NT2/D1 (cell line): ENCODE results near the gene KRTAP4-3.

ENCODE experiments used
- DNase-seq: peaks from one replicate; pipeline ENCODE4 v3.0.0-alpha.2; 2011; ENCODE audit warnings: low read depth, low spot score
- H3K27me3 ChIP-seq: 2 replicates; pipeline ENCODE4 v1.6.0; 2011; ENCODE audit warnings: mild to moderate bottlenecking; ENCODE audit not compliant: insufficient read length, insufficient read depth
- H3K36me3 ChIP-seq: 2 replicates; pipeline ENCODE4 v1.6.1; 2011; ENCODE audit warnings: mild to moderate bottlenecking, low read length, mixed read lengths; ENCODE audit not compliant: insufficient read depth, insufficient read length
- H3K4me1 ChIP-seq: 2 replicates; pipeline ENCODE4 v1.5.1; 2011; ENCODE audit not compliant: insufficient read depth, insufficient read length
- H3K4me3 ChIP-seq: 2 replicates; pipeline ENCODE4 v1.5.1; 2011; ENCODE audit warnings: low read depth; ENCODE audit not compliant: insufficient read length
- H3K9ac ChIP-seq: 2 replicates; pipeline ENCODE4 v1.6.0; 2011; ENCODE audit warnings: low read depth; ENCODE audit not compliant: insufficient read length
- H3K9me3 ChIP-seq: 2 replicates; pipeline ENCODE4 v1.5.1; 2011; ENCODE audit warnings: mild to moderate bottlenecking, low read length; ENCODE audit not compliant: insufficient read depth
- SUZ12 ChIP-seq: IDR thresholded peaks from 2 replicates; pipeline ENCODE4 v1.6.1; 2011; ENCODE audit not compliant: insufficient read length, insufficient read depth; ENCODE audit errors: extremely low read depth
- YY1 ChIP-seq: IDR thresholded peaks from 2 replicates; pipeline ENCODE4 v1.6.1; 2011; ENCODE audit not compliant: insufficient read length, insufficient read depth
- ZNF274 ChIP-seq: IDR thresholded peaks from 2 replicates; pipeline ENCODE4 v1.6.1; 2011; ENCODE audit warnings: mild to moderate bottlenecking, low read depth, low read length

The KRTAP4-3 gene

GRCh38 chr17:41186872-41187271 lies 18.9 kb upstream of the KRTAP4-3 start:
- Histone ChIP-seq H3K4me3 (no peak overlapping the region), H3K4me1 (no peaks in the 10 kb centered on the region)
- TF ChIP-seq YY1: no peak
- no peak for TF ChIP-seq ZNF274
- TF ChIP-seq SUZ12: no peak

DNA sequence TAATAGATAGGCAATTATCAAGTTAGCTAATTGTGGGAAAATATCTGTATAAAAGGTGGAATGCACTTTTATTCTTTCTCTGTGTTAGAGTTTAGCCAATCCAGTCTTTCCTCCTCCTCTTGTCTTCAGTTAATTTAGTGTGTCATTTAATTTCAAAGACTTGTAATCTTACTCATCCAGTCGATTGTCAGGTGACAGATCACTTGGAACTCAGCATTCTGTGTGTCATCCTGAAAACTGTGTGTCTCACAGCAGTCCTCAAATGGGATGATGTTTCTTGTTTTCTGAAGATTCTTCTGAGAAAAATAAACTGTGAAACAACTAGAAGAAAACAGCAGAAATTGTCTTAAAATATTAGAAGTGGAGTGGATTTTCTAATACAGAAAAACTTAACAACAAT lies 17.0 kb upstream of the KRTAP4-3 start:
- H3K9ac ChIP-seq: no peak overlapping the region
- TF ChIP-seq ZNF274: no peak
- TF ChIP-seq SUZ12: no peak
- no peak for TF ChIP-seq YY1
- H3K9me3 ChIP-seq: no peaks in the 10 kb centered on the region
- DNase-seq: no peak
- no peaks in the 10 kb centered on the region for H3K4me1 ChIP-seq
- H3K4me3 ChIP-seq: no peak overlapping the region
- no peaks in the 10 kb centered on the region for H3K27me3 ChIP-seq
- no peaks in the 10 kb centered on the region for H3K36me3 ChIP-seq

More at GRCh38 chr17:41186872-41187271, 18.9 kb upstream of the KRTAP4-3 start:
- no peak for DNase-seq
- Histone ChIP-seq H3K27me3 (no peaks in the 10 kb centered on the region), H3K36me3 (no peaks in the 10 kb centered on the region), H3K9me3 (no peaks in the 10 kb centered on the region), H3K9ac (no peak overlapping the region)

GRCh38 chr17:41184480-41184961 lies 16.5 kb upstream of the KRTAP4-3 start, which contains the start of gene KRTAP4-1:
Gene KRTAP4-1, minus strand, starts transcription at chr17:41184911. Its CDS starts 57 bp downstream, at chr17:41184854.
- Histone ChIP-seq H3K9ac (no peak within 1 kb of the TSS), H3K9me3 (no peaks in the 10 kb centered on the region), H3K36me3 (no peaks in the 10 kb centered on the region), H3K4me3 (no peak within 1 kb of the TSS), H3K27me3 (no peaks in the 10 kb centered on the region), H3K4me1 (no peaks in the 10 kb centered on the region)
- TF ChIP-seq ZNF274 (no peak), SUZ12 (no peak), YY1 (no peak)
- no peak for DNase-seq

DNA sequence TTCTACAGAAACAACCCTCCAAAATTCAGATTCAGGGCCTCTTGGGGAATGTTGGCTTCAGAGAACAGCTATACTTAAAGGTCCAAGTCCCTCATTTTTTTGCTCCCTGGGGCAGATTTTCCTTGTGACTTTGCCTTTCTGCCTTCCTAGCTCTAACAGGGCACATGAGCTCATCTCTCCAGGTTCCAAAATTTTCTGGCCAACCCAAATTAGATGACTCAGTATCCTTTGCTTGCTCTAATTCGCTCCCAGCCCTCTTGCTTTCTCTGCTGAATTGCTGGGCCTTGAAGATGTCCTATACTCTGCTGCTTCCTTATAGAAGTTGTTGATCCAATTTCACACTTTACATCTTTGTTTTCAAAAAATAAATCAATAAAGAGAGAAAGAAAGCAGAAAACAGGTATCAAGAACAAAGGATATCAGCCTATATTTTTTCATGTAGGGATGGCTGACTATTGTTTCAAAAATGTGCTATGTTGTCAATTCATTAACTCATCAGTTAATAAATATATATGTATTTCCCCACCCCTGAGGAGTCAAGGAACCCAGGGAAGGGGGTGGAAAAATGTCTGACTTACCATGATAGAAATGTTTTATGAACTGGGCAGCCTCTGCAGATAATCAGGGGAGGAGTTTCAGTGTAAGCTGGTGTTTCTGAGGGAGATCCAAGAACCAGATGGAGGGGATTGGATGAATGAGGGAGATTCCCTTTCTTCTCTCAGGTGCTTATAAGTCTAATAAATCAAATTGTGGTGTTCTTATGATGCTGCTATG lies 11.0 kb upstream of the KRTAP4-3 start:
- no peaks in the 10 kb centered on the region for H3K9me3 ChIP-seq
- DNase-seq: no peak
- TF ChIP-seq YY1 (no peak), ZNF274 (no peak), SUZ12 (no peak)
- H3K4me1 ChIP-seq: no peaks in the 10 kb centered on the region
- no peak overlapping the region for H3K4me3 ChIP-seq
- no peaks in the 10 kb centered on the region for H3K36me3 ChIP-seq
- no peaks in the 10 kb centered on the region for H3K27me3 ChIP-seq
- H3K9ac ChIP-seq: no peak overlapping the region

DNA sequence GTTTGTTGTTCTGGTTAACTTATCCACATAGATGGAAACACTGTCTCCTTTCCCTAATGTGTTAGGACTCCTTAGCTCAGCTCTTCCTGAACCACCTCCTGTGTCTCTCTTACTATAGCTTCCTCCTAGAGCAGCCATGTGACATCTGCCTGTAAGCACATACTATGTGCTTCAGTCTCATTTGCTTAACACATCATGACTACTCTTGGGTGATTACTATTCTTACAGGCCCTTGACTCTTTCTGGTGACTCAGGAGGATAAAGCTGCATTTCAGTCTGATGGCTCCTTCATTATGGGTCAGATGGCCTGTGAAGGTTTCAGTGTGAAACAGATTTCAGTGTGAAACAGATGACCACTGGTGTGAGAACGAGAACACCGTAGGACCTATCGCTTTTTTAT lies 10.3 kb upstream of the KRTAP4-3 start:
- Histone ChIP-seq H3K36me3 (no peaks in the 10 kb centered on the region), H3K9me3 (no peaks in the 10 kb centered on the region), H3K9ac (no peak overlapping the region), H3K4me3 (no peak overlapping the region), H3K4me1 (no peaks in the 10 kb centered on the region), H3K27me3 (no peaks in the 10 kb centered on the region)
- no peak for DNase-seq
- TF ChIP-seq SUZ12: no peak
- no peak for TF ChIP-seq YY1
- no peak for TF ChIP-seq ZNF274

DNA sequence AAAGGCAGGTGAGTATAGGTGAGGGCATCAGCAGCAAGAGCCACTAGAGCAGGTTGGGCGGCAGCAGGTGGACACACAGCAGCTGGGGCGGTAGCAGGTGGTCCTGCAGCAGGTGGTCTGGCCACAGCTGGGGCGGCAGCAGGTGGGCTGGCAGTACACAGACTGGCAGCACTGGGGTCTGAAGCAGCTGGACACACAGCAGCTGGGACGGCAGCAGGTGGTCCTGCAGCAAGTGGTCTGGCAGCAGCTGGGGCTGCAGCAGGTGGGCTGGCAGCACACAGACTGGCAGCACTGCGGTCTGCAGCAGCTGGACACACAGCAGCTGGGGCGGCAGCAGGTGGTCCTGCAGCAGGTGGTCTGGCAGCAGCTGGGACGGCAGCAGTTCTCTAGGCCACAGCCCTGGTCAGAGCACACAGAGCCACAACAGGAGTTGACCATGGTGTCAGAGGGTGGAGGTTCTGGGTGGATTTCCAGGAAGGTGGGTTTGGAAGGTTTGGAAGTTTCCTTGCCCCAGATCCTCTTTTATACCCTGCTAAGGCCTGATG lies 9.8 kb upstream of the KRTAP4-3 start, which contains the start of gene KRTAP4-2:
Gene KRTAP4-2 (minus strand): TSS at position 495 of the 545 bp plus-strand sequence. CDS start 57 bp downstream, at position 438.
- Histone ChIP-seq H3K27me3 (no peaks in the 10 kb centered on the region), H3K9me3 (no peaks in the 10 kb centered on the region), H3K4me1 (no peaks in the 10 kb centered on the region), H3K36me3 (no peaks in the 10 kb centered on the region), H3K4me3 (no peak within 1 kb of the TSS), H3K9ac (no peak within 1 kb of the TSS)
- TF ChIP-seq YY1 (no peak), ZNF274 (no peak), SUZ12 (no peak)
- no peak for DNase-seq

DNA sequence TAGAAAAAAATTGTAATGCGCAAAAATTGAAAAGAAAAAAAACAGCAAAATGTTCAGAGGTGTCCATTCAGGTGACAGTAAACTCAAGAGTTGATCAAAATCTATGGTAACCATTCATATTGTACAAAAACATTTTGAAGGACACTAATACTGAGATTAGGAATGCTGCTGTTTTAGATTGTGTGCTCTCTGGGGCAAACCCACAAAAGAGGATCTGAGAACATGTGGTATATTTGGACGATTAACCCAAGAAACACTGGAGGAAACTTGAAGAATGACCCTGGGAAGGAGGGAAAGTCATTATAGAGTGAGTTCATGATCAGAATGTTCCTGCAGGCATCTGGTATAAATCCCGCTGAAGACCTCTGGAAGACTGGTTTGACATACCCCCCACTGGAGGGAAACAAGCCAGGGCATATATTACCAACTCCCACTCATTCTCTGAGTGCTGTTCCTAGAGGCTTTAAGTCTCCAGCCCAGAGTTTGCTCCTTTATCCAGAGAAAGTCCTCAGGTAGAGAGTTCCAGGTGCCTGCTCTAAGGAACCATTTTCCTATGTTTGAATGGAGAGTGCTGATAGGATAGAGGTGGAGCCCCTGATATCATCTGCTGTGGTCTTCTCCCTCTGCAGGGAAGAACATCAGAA lies 8.8 kb upstream of the KRTAP4-3 start:
- no peaks in the 10 kb centered on the region for H3K27me3 ChIP-seq
- no peaks in the 10 kb centered on the region for H3K36me3 ChIP-seq
- H3K9me3 ChIP-seq: no peaks in the 10 kb centered on the region
- TF ChIP-seq SUZ12 (no peak), YY1 (no peak), ZNF274 (no peak)
- no peak overlapping the region for H3K4me3 ChIP-seq
- no peak overlapping the region for H3K9ac ChIP-seq
- H3K4me1 ChIP-seq: no peaks in the 10 kb centered on the region
- no peak for DNase-seq
